Body of pancreas (tissue), 4 donors: ENCODE data around the gene ZDHHC1. TPM values are rescaled to one million over a fixed set of nuclear protein-coding genes. Genes with fewer than 3 reads are reported as not detected.

Experiments used
- ATAC-seq: fragments of 150-250 bp; one replicate; pipeline ENCODE4 v1.9.1; 2016
- DNase-seq, 4 donors: peaks; one replicate each; pipeline ENCODE4 v3.0.0-alpha.2; 2019
- H3K27ac ChIP-seq, 4 donors: fragments of 200-600 bp; sonication (generic); 1 replicate in 3 of 4; 2 replicates in 1 of 4; pipeline versions ENCODE4 v1.5.1 to v1.6.1; 2016 to 2019; ENCODE audit warnings: mild to moderate bottlenecking in 1 of 4, mixed read lengths in 1 of 4, moderate library complexity in 1 of 4
- H3K27me3 ChIP-seq, 2 donors: fragments of 200-600 bp; sonication (generic); one replicate each; pipeline ENCODE4 v1.6.0; 2016; ENCODE audit warnings: mild to moderate bottlenecking in 1 of 2
- H3K36me3 ChIP-seq, 2 donors: fragments of 200-600 bp; sonication (generic); replicated peaks in 1 of 2; 2 replicates each; pipeline ENCODE4 v1.5.1; 2016; ENCODE audit warnings: low read depth in 2 of 2; ENCODE audit not compliant: insufficient read depth in 1 of 2
- H3K4me1 ChIP-seq: fragments of 200-600 bp; sonication (generic); one replicate; pipeline ENCODE4 v1.6.0; 2016
- H3K4me3 ChIP-seq, 2 donors: fragments of 200-600 bp; sonication (generic); 1 replicate in 1 of 2; 2 replicates in 1 of 2; pipeline ENCODE4 v1.5.1; 2016 to 2019
- H3K9me3 ChIP-seq, 3 donors: fragments of 200-600 bp; sonication (generic); 1 replicate in 2 of 3; 2 replicates in 1 of 3; pipeline ENCODE4 v1.5.1; 2016
- POLR2A ChIP-seq, 3 donors: fragments of 450-650 bp; IDR thresholded peaks; one replicate each; pipeline ENCODE4 v1.6.1; 2016; ENCODE audit warnings: antibody characterized with exemption in 3 of 3, mild to moderate bottlenecking in 2 of 3
- WGBS, 2 donors: methylation state at CpG; one replicate each; pipeline ENCODE4 v1.1.5; 2017; 5-methylcytosine and 5-hydroxymethylcytosine counted together
- intact Hi-C: fragments of 100-400 bp; cut with DNase I; formaldehyde crosslinking; loops from one replicate; pipeline ENCODE4 v1.15.1; 2023
- total RNA-seq, 2 donors: library from RNA; depleted of rRNA; stranded (reverse); fragments of >200 nt; gene quantifications; one replicate each; pipeline ENCODE4 v1.1.0, GENCODE V29; 2016
- TF ChIP-seq, protein P1 (sequence below), 7 experiments: fragments of 450-650 bp in 4 of 7; fragments of 200-600 bp in 3 of 7; sonication (generic) in 3 of 7; IDR thresholded peaks; one replicate each; pipeline ENCODE4 v1.5.1; 2016 to 2019; ENCODE audit warnings: antibody characterized with exemption in 7 of 7

Gene ZDHHC1
- total RNA-seq, 2 donors from 2014 or later, result 13.0 to 57.0 TPM

DNA sequence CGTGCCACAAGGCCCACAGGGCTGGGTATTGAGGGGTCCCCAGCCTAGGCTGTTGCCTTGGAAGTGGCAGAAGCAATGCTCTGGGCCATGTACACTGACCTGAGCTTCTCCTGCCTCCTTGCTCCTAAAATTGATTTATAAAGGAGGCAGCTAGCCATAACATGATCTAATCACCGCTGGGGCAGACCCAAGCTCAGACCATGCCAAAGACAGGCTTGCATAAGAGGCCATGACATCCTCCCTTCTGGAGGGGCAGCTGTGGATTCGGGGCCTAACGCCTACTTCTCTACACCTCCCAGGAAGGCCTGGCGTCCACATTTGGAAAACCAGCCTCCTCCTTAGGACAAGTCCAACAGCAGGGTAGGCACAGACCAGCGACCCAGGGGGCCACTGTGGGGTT lies 27.0 kb upstream of the ZDHHC1 start:
- H3K27ac ChIP-seq, result peak overlapping the region in 3 of 4 donors; percentile 19 to 69 (median 24)
- no peak for TF ChIP-seq POLR2A (IDR thresholded peaks at IDR 0.05)
- TF ChIP-seq, protein P1, sequence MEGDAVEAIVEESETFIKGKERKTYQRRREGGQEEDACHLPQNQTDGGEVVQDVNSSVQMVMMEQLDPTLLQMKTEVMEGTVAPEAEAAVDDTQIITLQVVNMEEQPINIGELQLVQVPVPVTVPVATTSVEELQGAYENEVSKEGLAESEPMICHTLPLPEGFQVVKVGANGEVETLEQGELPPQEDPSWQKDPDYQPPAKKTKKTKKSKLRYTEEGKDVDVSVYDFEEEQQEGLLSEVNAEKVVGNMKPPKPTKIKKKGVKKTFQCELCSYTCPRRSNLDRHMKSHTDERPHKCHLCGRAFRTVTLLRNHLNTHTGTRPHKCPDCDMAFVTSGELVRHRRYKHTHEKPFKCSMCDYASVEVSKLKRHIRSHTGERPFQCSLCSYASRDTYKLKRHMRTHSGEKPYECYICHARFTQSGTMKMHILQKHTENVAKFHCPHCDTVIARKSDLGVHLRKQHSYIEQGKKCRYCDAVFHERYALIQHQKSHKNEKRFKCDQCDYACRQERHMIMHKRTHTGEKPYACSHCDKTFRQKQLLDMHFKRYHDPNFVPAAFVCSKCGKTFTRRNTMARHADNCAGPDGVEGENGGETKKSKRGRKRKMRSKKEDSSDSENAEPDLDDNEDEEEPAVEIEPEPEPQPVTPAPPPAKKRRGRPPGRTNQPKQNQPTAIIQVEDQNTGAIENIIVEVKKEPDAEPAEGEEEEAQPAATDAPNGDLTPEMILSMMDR (IDR thresholded peaks at IDR 0.05), result no peak
- ATAC-seq, result no peak
- DNase-seq, result peak in 2 of 4 donors; percentile 25 to 41
- 68 to 69% methylated on average over 5 to 6 of the region's 6 CpGs for WGBS, 2 donors
- H3K4me3 ChIP-seq, result no peak overlapping the region
- H3K36me3 ChIP-seq, result peaks cover 4 to 11% of the 10 kb centered on the region in 2 donors
- no peaks in the 10 kb centered on the region for H3K9me3 ChIP-seq
- H3K27me3 ChIP-seq, result no peaks in the 10 kb centered on the region
- H3K4me1 ChIP-seq, result peaks cover 67% of the 10 kb centered on the region
- intact Hi-C loops, result no loop called here

- Histone ChIP-seq H3K27me3 (no peaks in the 10 kb centered on the region), H3K36me3 (peaks cover 9 to 12% of the 10 kb centered on the region in 2 donors), H3K4me3 (no peak overlapping the region), H3K4me1 (peaks cover 64% of the 10 kb centered on the region), H3K9me3 (no peaks in the 10 kb centered on the region), H3K27ac (peak overlapping the region; percentile 10 to 69 (median 22))
- WGBS, 2 donors, result 89 to 93% methylated on average over 8 to 13 of the region's 13 CpGs
- TF ChIP-seq, protein P1 (IDR thresholded peaks at IDR 0.05), result no peak
- no peak for TF ChIP-seq POLR2A (IDR thresholded peaks at IDR 0.05)
- intact Hi-C loops, result no loop called here
- DNase-seq (no peak), ATAC-seq (no peak)
Measured at GRCh38 chr16:67442581-67443255, 26.4 kb upstream of the ZDHHC1 start.

DNA sequence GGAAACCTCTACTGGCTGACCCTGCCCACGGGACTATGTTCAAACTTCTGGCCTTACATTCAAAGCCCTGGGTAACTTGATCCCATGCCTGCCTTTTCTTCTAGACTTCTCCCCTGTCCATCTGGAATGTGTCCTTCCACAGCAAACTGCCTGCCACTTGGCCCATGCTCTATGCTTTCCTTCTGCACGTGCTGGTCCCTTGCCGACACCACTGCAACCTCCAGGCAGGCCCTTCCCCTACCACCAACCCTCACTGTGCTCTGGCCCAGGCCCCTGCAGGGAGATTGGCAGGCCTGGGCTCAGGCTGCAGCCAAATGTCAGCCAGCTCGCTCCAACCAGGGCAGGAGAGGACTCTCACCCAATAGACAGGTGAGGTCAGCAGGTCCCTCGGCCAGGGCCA lies 25.6 kb upstream of the ZDHHC1 start:
- Histone ChIP-seq H3K27me3 (no peaks in the 10 kb centered on the region), H3K36me3 (peaks cover 9 to 16% of the 10 kb centered on the region in 2 donors), H3K4me3 (no peak overlapping the region), H3K27ac (peak overlapping the region; percentile 65 to 75 (median 70)), H3K9me3 (no peaks in the 10 kb centered on the region), H3K4me1 (peaks cover 56% of the 10 kb centered on the region)
- peak in 2 of 4 donors; percentile 41 to 51 for DNase-seq
- intact Hi-C loops, result no loop called here
- ATAC-seq, result no peak
- 35 to 39% methylated on average over 4 to 5 of the region's 5 CpGs for WGBS, 2 donors
- TF ChIP-seq POLR2A (IDR thresholded peaks at IDR 0.05), result no peak
- TF ChIP-seq, protein P1 (IDR thresholded peaks at IDR 0.05), result no peak

DNA sequence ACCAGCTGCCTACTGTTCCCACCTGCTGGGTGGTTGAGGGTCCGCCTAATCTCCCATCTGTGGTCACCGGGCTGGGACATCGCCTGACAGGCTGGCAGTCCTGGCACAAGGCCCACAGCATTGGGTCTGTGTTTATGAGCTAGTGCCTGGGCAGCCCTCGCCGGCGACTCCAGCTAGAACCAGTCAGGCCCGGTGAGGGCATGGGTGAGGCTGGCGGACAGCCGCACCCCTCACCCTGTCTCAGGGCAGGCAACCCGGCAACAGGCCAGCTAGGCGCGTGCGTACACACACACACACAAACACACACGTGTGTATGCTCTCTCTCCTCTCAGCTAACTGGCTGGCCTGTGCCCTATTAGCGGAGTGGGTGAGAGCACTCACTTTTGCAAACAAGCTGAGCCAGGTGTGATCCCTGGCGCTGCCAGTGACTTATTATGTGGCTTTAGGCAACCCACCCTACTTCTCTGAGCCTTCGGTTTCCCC lies 25.0 kb upstream of the ZDHHC1 start:
- WGBS, 2 donors, result 24 to 26% methylated on average over 7 to 17 of the region's 17 CpGs
- Histone ChIP-seq H3K9me3 (no peaks in the 10 kb centered on the region), H3K4me3 (no peak overlapping the region), H3K27me3 (no peaks in the 10 kb centered on the region), H3K36me3 (peaks cover 9 to 16% of the 10 kb centered on the region in 2 donors), H3K4me1 (peaks cover 50% of the 10 kb centered on the region), H3K27ac (peak overlapping the region; percentile 65 to 75 (median 70))
- DNase-seq (peak; percentile 83 to 96 (median 94)), ATAC-seq (peak; percentile 88)
- TF ChIP-seq, protein P1 (IDR thresholded peaks at IDR 0.05), result no peak
- peak in 1 of 3 donors; percentile 8 for TF ChIP-seq POLR2A (IDR thresholded peaks at IDR 0.05)
- intact Hi-C loops, result no loop called here
